ENCODE data around the gene SOWAHB. TPM values are rescaled to one million over a fixed set of nuclear protein-coding genes. Genes with fewer than 3 reads are reported as not detected.

Gene SOWAHB
- total RNA-seq, 5 donors from 2014 or later (not counting 1 experiment from before 2014, with no cell fraction given): 0.09 TPM; not detected in 4

DNA sequence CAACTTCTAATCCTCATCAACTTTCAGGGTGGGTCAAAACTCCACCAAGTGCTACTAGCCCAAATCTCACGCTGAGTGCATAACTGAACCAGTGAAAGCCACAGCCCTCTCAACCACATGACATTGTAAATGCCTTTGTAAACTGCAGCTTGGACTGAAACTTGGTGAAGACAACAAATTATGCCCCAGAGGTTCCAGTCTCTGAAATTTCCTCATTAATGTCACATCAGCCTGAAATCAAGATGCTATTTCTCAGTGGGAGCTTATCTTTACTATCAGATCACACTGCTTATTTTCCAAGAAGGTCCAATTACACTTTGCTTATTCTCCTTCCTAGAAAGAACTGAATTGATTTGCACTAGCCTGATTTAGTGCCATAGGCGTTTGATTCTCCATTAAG, 46.6 kb downstream of the SOWAHB start:
- Histone ChIP-seq H3K4me3 (ENCODE audit: control insufficient read depth in 1 of 2, extremely low read depth in 1 of 2, low read length in 1 of 2) (no peak overlapping the region), H3K4me1 (ENCODE audit: control insufficient read depth in 1 of 2, extremely low read depth in 1 of 2, insufficient read depth in 2 of 2, low read length in 2 of 2) (no peaks in the 10 kb centered on the region), H3K36me3 (ENCODE audit: control insufficient read depth in 2 of 2, extremely low read depth in 1 of 2, insufficient read depth in 1 of 2, low read length in 1 of 2) (no peaks in the 10 kb centered on the region), H3K27ac (ENCODE audit: low read length) (no peak overlapping the region), H3K27me3 (replicated peaks in 1 of 2; ENCODE audit: control insufficient read depth in 2 of 2, extremely low read depth in 1 of 2, insufficient read depth in 2 of 2, low read length in 1 of 2) (peaks cover 0 to 7% of the 10 kb centered on the region in 2 experiments), H3K9me3 (no peaks in the 10 kb centered on the region)
- ChIA-PET POLR2A (no interaction called here), CTCF (interaction anchor here in 1 of 2 donors (0.6 kb wide), 1 partner anchor 199 kb away, joined by 3 read pairs; no protein-coding TSS in a partner anchor)
- WGBS (ENCODE audit: insufficient coverage): 86% methylated on average over 1 of the region's 2 CpGs
- no peaks in the 10 kb centered on the region for H3K4me1 Mint-ChIP-seq
- H3K9me3 Mint-ChIP-seq: peaks cover 0 to 4% (median 0%) of the 10 kb centered on the region in 3 donors
- no peak overlapping the region for H3K27ac Mint-ChIP-seq
- peaks cover 8% of the 10 kb centered on the region in 2 donors for H3K27me3 Mint-ChIP-seq
- DNase-seq (no peak), ATAC-seq (replicated peaks in 1 of 4) (no peak)
- no peaks in the 10 kb centered on the region for H3K36me3 Mint-ChIP-seq
- H3K4me3 Mint-ChIP-seq: no peak overlapping the region

DNA sequence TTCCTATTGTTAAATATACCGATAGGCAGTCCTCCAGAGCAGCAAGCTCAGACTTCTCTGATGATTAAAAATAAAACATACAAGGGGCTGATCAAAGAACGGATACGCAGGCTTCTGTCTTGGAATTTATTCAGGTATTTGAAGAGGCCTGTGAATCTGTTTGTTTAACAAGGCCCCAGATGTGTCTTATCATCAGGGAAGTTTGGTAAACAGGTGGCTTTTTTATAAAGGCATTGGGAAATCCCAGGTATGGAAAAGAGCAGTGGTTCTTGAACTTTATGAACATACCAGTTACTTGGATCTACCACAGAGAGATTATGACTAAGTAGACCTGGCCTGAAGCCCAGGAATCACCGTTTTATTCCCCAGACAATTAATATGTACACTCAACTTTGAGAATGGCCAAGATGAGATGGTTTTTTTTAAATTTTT, 47.9 kb downstream of the SOWAHB start:
- no peak overlapping the region for H3K27ac ChIP-seq (ENCODE audit: low read length)
- H3K4me1 ChIP-seq (ENCODE audit: control insufficient read depth in 1 of 2, extremely low read depth in 1 of 2, insufficient read depth in 2 of 2, low read length in 2 of 2): no peaks in the 10 kb centered on the region
- Mint-ChIP-seq H3K27ac (no peak overlapping the region), H3K4me3 (no peak overlapping the region), H3K27me3 (peaks cover 8% of the 10 kb centered on the region in 2 donors), H3K4me1 (no peaks in the 10 kb centered on the region), H3K9me3 (peaks cover 0 to 4% (median 0%) of the 10 kb centered on the region in 3 donors), H3K36me3 (no peaks in the 10 kb centered on the region)
- DNase-seq: no peak
- no peaks in the 10 kb centered on the region for H3K36me3 ChIP-seq (ENCODE audit: control insufficient read depth in 2 of 2, extremely low read depth in 1 of 2, insufficient read depth in 1 of 2, low read length in 1 of 2)
- no peaks in the 10 kb centered on the region for H3K9me3 ChIP-seq
- no peak overlapping the region for H3K4me3 ChIP-seq (ENCODE audit: control insufficient read depth in 1 of 2, extremely low read depth in 1 of 2, low read length in 1 of 2)
- peaks cover 0 to 7% of the 10 kb centered on the region in 2 experiments for H3K27me3 ChIP-seq (replicated peaks in 1 of 2; ENCODE audit: control insufficient read depth in 2 of 2, extremely low read depth in 1 of 2, insufficient read depth in 2 of 2, low read length in 1 of 2)
- ChIA-PET POLR2A (no interaction called here), CTCF (no interaction called here)
- ATAC-seq (replicated peaks in 1 of 4): no peak
- WGBS (ENCODE audit: insufficient coverage): 100% methylated on average over 2 of the region's 4 CpGs

Other genes with a start within 250 kb of the SOWAHB start
- gene SEPTIN11, start 51.6 kb upstream of the SOWAHB start, total RNA-seq: 10 to 100 TPM; 20.9 to 25.0 (median 22.8) TPM
- 100 to 1,000 TPM; 229 to 359 (median 256) TPM for gene CCNI, start 177.8 kb upstream of the SOWAHB start, total RNA-seq

Measured in T-cell (primary cell).